BLaER1 treated with 17β-estradiol and CSF1 and Interleukin-3, amounts not matched to agents 10 nM and 100 nM (cell line): ENCODE data around the gene ADAMTS17.

ENCODE experiments used
- H3K27ac ChIP-seq, 11 experiments: shearing (Covaris generic); formaldehyde crosslinking; 2 replicates each; pipeline ENCODE4 v1.8.1; 2022
- H3K27me3 ChIP-seq, 11 experiments: shearing (Covaris generic); formaldehyde crosslinking; 2 replicates each; pipeline ENCODE4 v1.8.1; 2022
- H3K36me3 ChIP-seq, 11 experiments: shearing (Covaris generic); formaldehyde crosslinking; 2 replicates each; pipeline ENCODE4 v1.8.1; 2022
- H3K4me1 ChIP-seq, 10 experiments: shearing (Covaris generic); formaldehyde crosslinking; 2 replicates each; pipeline ENCODE4 v1.8.1; 2022
- H3K4me2 ChIP-seq, 11 experiments: shearing (Covaris generic); formaldehyde crosslinking; 2 replicates each; pipeline ENCODE4 v1.8.1; 2022
- H3K4me3 ChIP-seq, 10 experiments: shearing (Covaris generic); formaldehyde crosslinking; 2 replicates each; pipeline ENCODE4 v1.8.1; 2022
- H3K9ac ChIP-seq, 11 experiments: shearing (Covaris generic); formaldehyde crosslinking; 2 replicates each; pipeline ENCODE4 v1.8.1; 2022
- H3K9me3 ChIP-seq, 11 experiments: shearing (Covaris generic); formaldehyde crosslinking; replicated peaks in 1 of 11; 2 replicates each; pipeline ENCODE4 v1.8.1; 2022
- H4K20me1 ChIP-seq, 11 experiments: shearing (Covaris generic); formaldehyde crosslinking; 2 replicates each; pipeline ENCODE4 v1.8.1; 2022
- Cebpa-rat ChIP-seq, 11 experiments: shearing (Covaris generic); IDR thresholded peaks; 2 replicates each; pipeline ENCODE4 v1.8.1; 2022

The ADAMTS17 gene

DNA sequence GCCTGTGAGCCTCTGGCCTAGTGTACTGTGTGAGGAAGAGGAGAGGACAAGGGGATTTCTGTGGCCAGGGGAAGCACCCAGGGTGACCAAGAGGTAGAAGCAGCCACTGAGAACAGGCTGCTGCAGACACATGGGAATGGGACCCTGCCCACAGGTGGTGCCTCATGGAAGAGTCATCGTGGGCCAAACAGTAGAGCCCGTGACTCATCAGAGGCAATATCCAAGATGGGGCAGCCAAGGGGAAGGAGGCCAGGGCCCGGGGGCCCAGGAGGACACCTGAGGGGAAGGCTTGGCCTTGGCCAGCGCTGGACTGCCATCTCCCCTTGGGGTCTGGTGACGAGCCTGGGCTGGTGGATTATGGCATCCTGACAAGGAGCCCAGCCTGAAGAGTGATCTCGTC, 333.5 kb downstream of the ADAMTS17 start:
- Histone ChIP-seq H4K20me1 (no peaks in the 10 kb centered on the region), H3K27ac (no peak overlapping the region), H3K4me3 (no peak overlapping the region), H3K4me1 (no peaks in the 10 kb centered on the region), H3K27me3 (no peaks in the 10 kb centered on the region), H3K9me3 (no peaks in the 10 kb centered on the region), H3K36me3 (no peaks in the 10 kb centered on the region), H3K4me2 (no peak overlapping the region), H3K9ac (no peak overlapping the region)
- TF ChIP-seq Cebpa-rat (IDR thresholded peaks at IDR 0.05), result no peak

DNA sequence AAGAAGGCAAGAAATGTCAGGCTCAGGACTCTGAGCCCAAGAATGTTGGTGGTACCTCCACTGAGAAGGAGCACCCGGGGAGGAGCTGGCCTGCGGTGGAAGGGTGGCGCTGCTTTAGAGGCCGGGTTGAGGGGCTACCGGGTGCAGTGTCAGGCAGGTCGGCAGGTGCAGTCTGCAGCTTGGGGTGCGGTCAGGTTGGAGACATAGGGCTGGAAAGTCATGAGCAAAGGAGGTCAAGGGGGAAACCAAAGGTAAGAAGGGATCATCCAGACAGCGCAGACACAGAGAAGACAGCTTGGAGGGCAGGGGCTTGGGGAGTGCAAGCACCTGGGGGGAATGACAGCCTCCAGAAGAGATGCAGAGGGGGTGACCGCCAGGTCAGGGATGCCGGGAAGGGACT, 334.2 kb downstream of the ADAMTS17 start:
- no peak overlapping the region for H3K9ac ChIP-seq
- H3K4me3 ChIP-seq, result no peak overlapping the region
- no peak overlapping the region for H3K4me2 ChIP-seq
- no peaks in the 10 kb centered on the region for H3K9me3 ChIP-seq
- H3K36me3 ChIP-seq, result no peaks in the 10 kb centered on the region
- TF ChIP-seq Cebpa-rat (IDR thresholded peaks at IDR 0.05), result no peak
- no peaks in the 10 kb centered on the region for H3K4me1 ChIP-seq
- H4K20me1 ChIP-seq, result no peaks in the 10 kb centered on the region
- H3K27ac ChIP-seq, result no peak overlapping the region
- no peaks in the 10 kb centered on the region for H3K27me3 ChIP-seq

DNA sequence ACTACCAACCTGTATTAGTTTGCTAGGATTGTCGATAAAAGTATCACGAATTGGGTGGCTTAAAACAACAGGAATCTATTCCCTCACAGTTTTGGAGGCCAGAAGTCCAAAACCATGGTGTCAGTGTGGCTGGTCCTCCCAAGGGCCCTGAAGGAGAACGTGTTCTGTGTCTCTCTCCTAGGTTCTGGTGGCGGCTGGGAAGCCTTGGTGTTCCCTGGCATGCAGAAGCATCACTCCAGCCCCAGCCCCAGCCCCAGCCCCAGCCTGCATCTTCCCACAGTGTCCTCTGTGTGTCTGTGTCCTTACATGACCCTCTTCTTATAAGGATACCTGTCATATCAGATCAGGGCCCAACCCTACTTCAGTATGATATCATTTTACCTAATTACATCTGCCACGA, 336.1 kb downstream of the ADAMTS17 start:
- no peaks in the 10 kb centered on the region for H4K20me1 ChIP-seq
- no peak for TF ChIP-seq Cebpa-rat (IDR thresholded peaks at IDR 0.05)
- no peaks in the 10 kb centered on the region for H3K27me3 ChIP-seq
- no peak overlapping the region for H3K27ac ChIP-seq
- no peak overlapping the region for H3K4me3 ChIP-seq
- no peaks in the 10 kb centered on the region for H3K9me3 ChIP-seq
- no peaks in the 10 kb centered on the region for H3K4me1 ChIP-seq
- no peak overlapping the region for H3K9ac ChIP-seq
- no peak overlapping the region for H3K4me2 ChIP-seq
- no peaks in the 10 kb centered on the region for H3K36me3 ChIP-seq

DNA sequence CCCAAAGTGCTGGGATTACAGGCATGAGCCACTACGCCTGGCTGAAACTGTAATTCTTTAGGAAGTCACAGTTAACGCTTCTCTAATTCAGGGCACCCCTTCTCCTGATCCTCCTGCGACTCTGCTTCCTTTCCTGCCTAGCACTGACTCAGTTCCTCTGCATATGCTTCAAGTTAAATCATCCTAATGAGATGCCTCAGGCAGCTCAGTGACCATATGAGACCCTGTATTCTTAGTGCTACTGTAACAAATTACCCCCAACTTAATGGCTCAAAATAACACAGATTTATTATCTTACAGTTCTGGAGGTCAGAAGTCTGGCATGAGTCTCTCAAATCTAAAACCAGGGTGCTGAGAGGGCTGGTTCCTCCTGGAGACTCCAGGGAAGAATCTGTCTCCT, 336.8 kb downstream of the ADAMTS17 start:
- Histone ChIP-seq H3K9me3 (no peaks in the 10 kb centered on the region), H4K20me1 (no peaks in the 10 kb centered on the region), H3K4me3 (no peak overlapping the region), H3K27ac (no peak overlapping the region), H3K4me2 (no peak overlapping the region), H3K4me1 (no peaks in the 10 kb centered on the region), H3K9ac (no peak overlapping the region), H3K27me3 (no peaks in the 10 kb centered on the region), H3K36me3 (no peaks in the 10 kb centered on the region)
- TF ChIP-seq Cebpa-rat (IDR thresholded peaks at IDR 0.05), result no peak

DNA sequence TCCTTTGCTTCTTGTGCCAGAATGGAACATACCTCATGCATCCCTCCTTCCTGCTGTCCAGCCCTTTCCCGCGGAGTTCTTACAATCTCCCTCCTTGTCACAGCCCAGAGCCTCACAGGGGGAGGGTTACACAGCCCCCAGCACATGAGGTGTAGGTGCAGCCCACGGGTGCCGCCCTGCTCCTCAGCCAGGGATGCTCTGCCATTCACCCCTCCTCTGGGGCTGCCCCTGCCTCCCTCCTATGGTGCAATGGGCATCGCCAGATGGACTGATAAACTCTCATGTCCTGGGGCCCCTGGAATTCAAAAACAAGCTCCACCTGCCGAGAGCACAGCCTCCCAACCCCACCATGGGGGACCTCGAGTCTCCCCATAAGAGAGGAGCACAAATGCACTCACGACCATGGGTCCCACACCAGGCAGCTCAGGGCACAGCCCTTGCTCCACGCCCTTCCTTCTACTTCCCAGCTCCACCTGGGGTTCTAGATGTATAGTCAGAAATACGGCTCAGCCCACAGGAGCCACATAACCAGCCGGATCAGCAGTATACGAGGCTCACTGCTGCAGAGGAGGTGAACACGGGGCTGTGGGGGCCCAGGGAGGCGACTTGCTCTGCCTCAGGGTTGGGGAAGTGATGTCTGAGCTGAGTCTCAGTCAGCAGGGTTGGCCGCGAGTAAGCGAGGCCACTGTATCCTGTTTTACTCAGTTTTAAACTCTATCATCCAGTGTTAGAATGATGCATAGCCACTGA, 338.8 kb downstream of the ADAMTS17 start:
- Histone ChIP-seq H3K9ac (no peak overlapping the region), H3K9me3 (no peaks in the 10 kb centered on the region), H3K36me3 (no peaks in the 10 kb centered on the region), H3K27me3 (no peaks in the 10 kb centered on the region), H3K27ac (no peak overlapping the region), H3K4me2 (no peak overlapping the region), H3K4me3 (no peak overlapping the region), H3K4me1 (no peaks in the 10 kb centered on the region), H4K20me1 (no peaks in the 10 kb centered on the region)
- TF ChIP-seq Cebpa-rat (IDR thresholded peaks at IDR 0.05), result no peak

DNA sequence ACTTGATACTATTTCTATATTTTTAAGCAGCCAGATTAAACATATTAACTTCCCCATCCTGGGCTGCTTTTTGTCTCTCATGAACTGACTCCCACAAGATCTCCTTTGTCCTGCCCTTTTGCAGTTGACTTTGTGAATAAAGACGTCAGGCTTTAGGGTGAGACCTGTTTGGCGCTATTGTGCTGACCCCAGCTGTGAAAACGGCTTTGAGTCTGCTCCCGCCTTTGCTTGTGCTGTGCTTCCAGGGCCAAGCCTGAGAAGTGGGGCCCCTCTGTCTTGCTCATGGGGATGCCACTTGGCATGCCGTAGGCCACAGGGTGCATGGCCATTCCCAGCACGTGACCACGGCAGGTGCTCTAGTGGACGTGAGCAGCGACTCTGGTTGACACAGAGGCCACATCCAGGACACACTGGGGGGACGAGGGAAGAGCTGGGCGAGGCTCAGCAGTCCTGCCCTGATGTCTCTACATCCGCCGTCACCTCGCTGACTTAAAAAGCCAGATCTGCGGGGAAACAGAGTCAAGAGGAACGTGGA, 339.6 kb downstream of the ADAMTS17 start:
- H3K4me3 ChIP-seq, result no peak overlapping the region
- no peak overlapping the region for H3K4me2 ChIP-seq
- no peak for TF ChIP-seq Cebpa-rat (IDR thresholded peaks at IDR 0.05)
- H3K9ac ChIP-seq, result no peak overlapping the region
- H4K20me1 ChIP-seq, result no peaks in the 10 kb centered on the region
- H3K36me3 ChIP-seq, result no peaks in the 10 kb centered on the region
- no peak overlapping the region for H3K27ac ChIP-seq
- H3K9me3 ChIP-seq, result no peaks in the 10 kb centered on the region
- H3K27me3 ChIP-seq, result no peaks in the 10 kb centered on the region
- H3K4me1 ChIP-seq, result 0 out of 20 replicates have a peak, but pooled peaks cover 0 to 4% (median 0%) of the 10 kb centered on the region in 10 experiments

DNA sequence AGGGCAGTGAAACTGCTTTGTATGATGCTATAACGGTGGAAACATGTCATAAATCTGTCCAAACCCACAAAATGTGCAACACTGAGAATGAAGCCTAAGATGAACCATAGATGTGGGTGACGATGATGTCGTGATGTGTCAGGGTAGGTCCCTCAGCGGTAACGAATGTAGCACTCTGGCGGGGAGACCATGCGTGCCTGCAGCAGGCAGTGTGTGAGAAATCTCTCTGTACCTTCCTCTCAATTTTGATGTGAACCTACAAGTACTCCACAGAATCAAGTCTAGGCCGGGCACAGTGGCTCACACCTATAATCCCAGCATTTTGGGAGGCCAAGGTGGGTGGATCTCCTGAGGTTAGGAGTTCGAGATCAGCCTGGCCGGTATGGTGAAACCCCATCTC, 340.4 kb downstream of the ADAMTS17 start:
- Histone ChIP-seq H3K27me3 (no peaks in the 10 kb centered on the region), H3K4me3 (no peak overlapping the region), H3K4me2 (no peak overlapping the region), H4K20me1 (no peaks in the 10 kb centered on the region), H3K9me3 (no peaks in the 10 kb centered on the region), H3K36me3 (no peaks in the 10 kb centered on the region), H3K27ac (no peak overlapping the region), H3K4me1 (0 out of 20 replicates have a peak, but pooled peaks cover 0 to 4% (median 0%) of the 10 kb centered on the region in 10 experiments), H3K9ac (no peak overlapping the region)
- TF ChIP-seq Cebpa-rat (IDR thresholded peaks at IDR 0.05), result no peak

DNA sequence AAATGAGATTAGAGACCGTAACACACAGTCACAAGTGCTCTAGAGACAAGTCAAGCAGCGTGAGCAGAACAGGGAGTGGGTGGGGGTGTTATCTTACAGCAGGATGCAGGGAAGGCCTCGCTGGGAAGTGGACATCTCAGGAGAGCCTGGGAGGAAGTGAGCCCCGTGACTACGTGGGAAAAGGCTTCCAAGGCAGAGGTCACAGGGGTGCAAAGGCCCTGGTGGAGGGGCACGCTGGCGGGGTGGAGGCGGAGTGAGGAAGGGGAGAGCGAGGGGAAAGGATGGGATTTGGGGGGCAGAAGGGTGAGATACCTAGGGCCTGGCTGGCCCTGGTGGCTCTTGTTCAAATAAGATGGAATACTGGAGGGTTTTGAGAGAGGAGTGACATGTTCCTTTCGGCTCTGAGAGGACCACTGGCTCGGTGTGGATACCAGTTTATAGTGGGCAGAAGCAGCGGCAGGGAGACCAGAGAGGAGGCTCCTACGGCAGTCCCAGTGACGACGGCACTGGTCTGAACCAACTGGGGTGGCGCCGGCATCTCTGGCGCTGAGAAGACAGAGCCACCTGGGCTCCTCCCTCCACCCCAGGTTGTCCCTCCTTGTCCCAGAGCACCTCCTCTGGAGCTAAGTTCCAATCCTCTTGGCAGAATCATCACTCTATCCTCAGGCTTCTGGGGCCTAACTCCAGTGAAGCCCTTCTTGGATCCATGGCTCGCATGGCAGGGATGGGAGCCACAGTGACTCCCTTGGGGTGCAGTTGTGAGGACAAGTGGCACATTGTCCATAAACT, 342.3 kb downstream of the ADAMTS17 start:
- Histone ChIP-seq H3K9me3 (no peaks in the 10 kb centered on the region), H3K36me3 (no peaks in the 10 kb centered on the region), H3K4me1 (peaks cover 0 to 15% (median 7%) of the 10 kb centered on the region in 10 experiments; a peak in 7 of 20 replicates), H4K20me1 (peaks cover 0 to 3% (median 0%) of the 10 kb centered on the region in 11 experiments; a peak in 1 of 22 replicates), H3K27me3 (no peaks in the 10 kb centered on the region), H3K9ac (no peak overlapping the region), H3K4me2 (no peak overlapping the region), H3K27ac (no peak overlapping the region), H3K4me3 (no peak overlapping the region)
- TF ChIP-seq Cebpa-rat (IDR thresholded peaks at IDR 0.05), result no peak

DNA sequence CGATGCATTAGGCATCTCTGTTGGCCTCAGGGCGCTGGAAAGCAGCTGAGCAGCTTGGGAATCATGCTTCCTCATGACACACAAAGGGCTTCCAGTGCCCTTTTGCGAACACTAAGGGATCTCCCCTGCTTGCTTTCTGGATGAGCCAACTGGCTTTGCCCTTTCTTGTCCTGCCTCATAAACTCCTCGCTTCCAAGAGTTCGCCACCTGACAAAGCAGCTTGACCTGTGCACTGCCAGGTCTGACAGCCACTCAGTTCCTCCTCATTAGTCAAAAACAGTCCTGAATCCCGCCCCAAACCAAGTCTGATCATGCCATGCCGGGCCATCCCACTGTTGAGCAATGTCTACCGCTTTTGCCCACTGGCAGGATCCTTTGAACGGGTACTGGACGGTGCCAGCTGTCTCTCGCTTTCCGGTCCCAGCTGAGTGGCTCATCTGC, 343.1 kb downstream of the ADAMTS17 start:
- no peak for TF ChIP-seq Cebpa-rat (IDR thresholded peaks at IDR 0.05)
- H3K27ac ChIP-seq, result no peak overlapping the region
- no peaks in the 10 kb centered on the region for H3K27me3 ChIP-seq
- H3K36me3 ChIP-seq, result no peaks in the 10 kb centered on the region
- peaks cover 0 to 3% (median 0%) of the 10 kb centered on the region in 11 experiments; a peak in 1 of 22 replicates for H4K20me1 ChIP-seq
- H3K4me1 ChIP-seq, result peaks cover 0 to 15% (median 7%) of the 10 kb centered on the region in 10 experiments; a peak in 7 of 20 replicates
- H3K4me3 ChIP-seq, result no peak overlapping the region
- H3K9ac ChIP-seq, result no peak overlapping the region
- no peak overlapping the region for H3K4me2 ChIP-seq
- no peaks in the 10 kb centered on the region for H3K9me3 ChIP-seq
